ENCODE data around the gene JUNB. TPM values are rescaled to one million over a fixed set of nuclear protein-coding genes. Genes with fewer than 3 reads are reported as not detected.

Gene JUNB
- total and polyA plus RNA-seq, 2 experiments from 2014 or later: 95.1 to 195 TPM

DNA sequence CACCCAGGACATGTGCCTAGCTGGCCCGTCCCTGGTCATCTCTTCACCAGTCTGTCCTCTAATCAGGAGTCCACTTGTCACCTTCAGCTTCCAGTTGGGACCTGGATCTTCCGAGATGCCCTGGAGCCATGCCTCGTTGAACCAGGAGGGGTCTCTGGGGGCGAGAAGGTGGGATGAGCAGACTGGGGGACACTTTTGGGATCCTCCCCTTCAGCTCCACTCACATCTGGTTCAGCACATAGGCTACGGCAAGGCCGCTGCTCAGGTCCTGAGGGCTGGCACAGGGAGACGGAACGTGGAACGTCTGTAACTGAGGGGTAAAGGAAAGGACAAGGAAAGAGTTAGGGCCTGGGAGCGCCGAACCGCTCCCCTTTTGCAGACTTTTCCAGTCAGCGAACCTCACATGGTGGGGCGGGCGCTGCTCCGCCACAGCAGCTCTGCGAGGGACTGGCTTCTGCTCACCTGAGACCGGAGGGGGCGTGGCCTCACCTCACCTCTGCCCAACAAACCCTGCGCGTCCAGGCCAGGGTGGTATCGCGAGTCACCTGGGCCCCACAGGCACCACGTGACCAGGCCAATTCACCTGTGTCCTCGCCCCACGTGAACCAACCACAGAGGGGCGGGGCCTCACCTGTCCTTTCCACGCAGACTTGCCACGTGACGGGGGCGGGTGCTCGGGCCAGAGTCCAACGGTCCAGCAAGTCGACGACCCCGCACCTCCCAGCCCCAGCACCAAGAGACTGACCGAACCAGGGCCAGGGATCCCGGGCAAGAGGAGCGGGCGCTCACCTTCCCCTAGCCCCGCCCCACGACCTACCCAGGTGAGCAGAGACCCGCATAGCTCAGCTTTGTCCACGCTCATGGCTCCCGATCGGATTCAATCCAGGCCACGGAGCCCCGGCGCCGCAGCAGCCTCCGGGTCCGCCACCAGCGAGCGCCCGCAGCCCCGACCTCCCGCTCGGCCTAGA, 16.4 kb upstream of the JUNB start, which contains the start of gene HOOK2:
TSS of gene HOOK2 (minus strand) at position 965 of the 968 bp plus-strand sequence. CDS start at position 862, 103 bp downstream.
- Histone ChIP-seq H3K27ac (peak within 1 kb of the TSS; percentile 47), H3K4me3 (peak within 1 kb of the TSS; percentile 78), H3K9me3 (ENCODE audit: low read depth) (no peaks in the 10 kb centered on the region), H3K79me2 (ENCODE audit: insufficient read depth) (no peaks in the 10 kb centered on the region), H3F3A (ENCODE audit: insufficient read depth) (peaks cover 30% of the 10 kb centered on the region), H3K9ac (peak within 1 kb of the TSS; percentile 79), H2AFZ (peak within 1 kb of the TSS; percentile 84), H3K4me2 (ENCODE audit: unreplicated experiment) (peak within 1 kb of the TSS; percentile 71), H3K9me2 (ENCODE audit: insufficient read depth) (no peaks in the 10 kb centered on the region), H4K20me1 (ENCODE audit: insufficient read depth) (no peaks in the 10 kb centered on the region), H3K36me3 (ENCODE audit: low read depth) (no peaks in the 10 kb centered on the region), H3K4me1 (ENCODE audit: insufficient read depth) (peaks cover 17% of the 10 kb centered on the region), H3K27me3 (replicated peaks; ENCODE audit: insufficient read depth) (no peaks in the 10 kb centered on the region)
- TF ChIP-seq EZH2phosphoT487 (IDR thresholded peaks at IDR 0.05; ENCODE audit: insufficient read depth, low read depth) (no peak), EZH2 (IDR thresholded peaks at IDR 0.05; ENCODE audit: insufficient read depth, poor library complexity, severe bottlenecking) (no peak)
- DNase-seq: no peak
- 20 to 21% methylated on average over 47 to 48 of the region's 58 CpGs for WGBS, 2 experiments (ENCODE audit: low coverage in 1 of 2, low lambda C conversion rate in 2 of 2, missing lambda C conversion rate in 2 of 2)
- in situ Hi-C loops (cut with MboI): no loop called here

DNA sequence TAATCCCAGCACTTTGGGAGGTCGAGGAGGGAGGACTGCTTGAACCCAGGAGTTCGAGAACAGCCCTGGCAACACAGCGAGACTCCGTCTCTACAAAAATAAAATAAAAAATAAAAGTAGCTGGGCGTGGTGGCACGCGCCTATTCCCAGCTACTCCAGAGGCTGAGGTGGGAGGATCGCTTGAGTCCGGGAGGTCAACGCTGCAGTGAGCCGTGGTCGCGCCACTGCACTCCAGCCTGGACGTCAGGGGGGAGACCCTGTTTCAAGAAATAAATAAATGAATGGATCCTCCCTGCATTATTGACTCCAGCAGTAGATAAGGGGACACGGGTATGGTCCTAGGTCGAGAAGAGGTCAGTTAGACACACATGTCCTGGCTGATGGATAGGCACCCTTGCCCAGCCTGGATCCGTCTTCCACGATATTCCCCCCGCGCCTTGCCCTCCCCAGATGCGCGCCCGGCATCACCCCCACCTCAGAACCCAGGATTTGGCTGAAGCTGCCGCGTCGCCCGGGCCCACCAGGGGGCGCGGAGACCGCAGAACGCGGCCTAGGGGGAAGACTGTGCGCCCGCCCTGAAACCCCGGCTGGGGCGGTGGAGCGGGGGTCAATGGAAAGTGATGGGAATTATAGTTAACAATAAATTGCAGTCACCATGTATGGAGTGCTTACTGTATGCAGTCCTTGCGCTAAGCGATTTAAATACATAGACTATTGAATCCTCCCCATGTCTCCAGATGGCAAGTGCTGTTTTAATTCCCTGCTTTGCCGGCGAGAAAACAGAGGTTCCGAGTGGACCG, 13.9 kb upstream of the JUNB start:
- DNase-seq: peak; percentile 87
- 6 to 7% methylated on average over 43 of the region's 43 CpGs for WGBS, 2 experiments (ENCODE audit: low coverage in 1 of 2, low lambda C conversion rate in 2 of 2, missing lambda C conversion rate in 2 of 2)
- peak overlapping the region; percentile 96 for H3K27ac ChIP-seq
- no peaks in the 10 kb centered on the region for H3K36me3 ChIP-seq (ENCODE audit: low read depth)
- peak overlapping the region; percentile 94 for H3K4me2 ChIP-seq (ENCODE audit: unreplicated experiment)
- peaks cover 18% of the 10 kb centered on the region for H3K4me1 ChIP-seq (ENCODE audit: insufficient read depth)
- no peaks in the 10 kb centered on the region for H3K27me3 ChIP-seq (replicated peaks; ENCODE audit: insufficient read depth)
- H4K20me1 ChIP-seq (ENCODE audit: insufficient read depth): no peaks in the 10 kb centered on the region
- H3K9me2 ChIP-seq (ENCODE audit: insufficient read depth): no peaks in the 10 kb centered on the region
- no peaks in the 10 kb centered on the region for H3K79me2 ChIP-seq (ENCODE audit: insufficient read depth)
- H3K4me3 ChIP-seq: peak overlapping the region; percentile 77
- in situ Hi-C loops (cut with MboI): no loop called here
- peak overlapping the region; percentile 89 for H3K9ac ChIP-seq
- TF ChIP-seq EZH2 (IDR thresholded peaks at IDR 0.05; ENCODE audit: insufficient read depth, poor library complexity, severe bottlenecking): no peak
- no peak for TF ChIP-seq EZH2phosphoT487 (IDR thresholded peaks at IDR 0.05; ENCODE audit: insufficient read depth, low read depth)
- H3K9me3 ChIP-seq (ENCODE audit: low read depth): no peaks in the 10 kb centered on the region
- H3F3A ChIP-seq (ENCODE audit: insufficient read depth): peaks cover 41% of the 10 kb centered on the region
- peak overlapping the region; percentile 81 for H2AFZ ChIP-seq

DNA sequence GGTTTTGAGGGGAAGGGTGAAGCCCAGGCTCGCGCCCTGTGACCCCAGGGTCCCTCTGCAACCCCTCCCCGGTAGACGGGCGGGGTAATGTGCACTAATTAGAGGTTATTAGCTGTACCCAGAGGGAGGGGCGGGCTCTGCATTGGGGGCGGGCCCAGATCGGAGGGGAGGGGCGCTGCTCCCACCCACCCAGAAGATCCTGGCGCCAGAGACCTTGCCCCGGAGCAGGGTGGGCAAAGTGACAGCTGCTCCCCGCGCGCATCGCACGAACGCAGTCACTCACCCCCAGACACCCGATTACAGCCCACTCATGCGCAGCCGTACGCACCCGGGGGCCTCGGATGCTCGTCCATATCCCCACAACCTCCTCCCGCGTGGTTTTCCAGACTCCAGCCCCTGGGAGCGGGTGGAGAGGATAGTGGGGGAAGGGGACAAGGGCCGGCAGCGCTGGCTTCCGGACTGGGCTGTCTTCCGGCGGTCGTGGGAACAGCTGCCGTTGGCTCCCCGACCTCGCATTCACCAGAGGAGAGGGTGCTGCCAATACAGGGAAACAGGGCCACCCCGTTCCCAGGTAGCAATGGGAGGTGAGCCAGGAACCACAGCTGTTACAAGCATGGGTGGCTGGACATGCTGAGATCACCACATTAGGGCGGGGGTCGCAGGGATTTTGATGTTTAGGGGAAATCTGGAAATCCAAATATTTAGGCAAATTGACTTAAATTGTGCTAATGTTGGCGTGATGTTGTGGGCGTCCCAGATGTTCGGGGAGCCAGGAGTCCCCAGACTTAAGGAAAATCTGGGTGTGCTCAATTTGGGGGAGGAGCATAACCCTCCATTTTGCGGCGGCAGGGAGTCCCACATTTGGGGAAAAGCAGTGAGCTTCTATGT, 13.0 kb upstream of the JUNB start:
- peak overlapping the region; percentile 77 for H3K4me3 ChIP-seq
- H3K9ac ChIP-seq: peak overlapping the region; percentile 89
- 1% methylated on average over 37 to 42 of the region's 44 CpGs for WGBS, 2 experiments (ENCODE audit: low coverage in 1 of 2, low lambda C conversion rate in 2 of 2, missing lambda C conversion rate in 2 of 2)
- H3K27me3 ChIP-seq (replicated peaks; ENCODE audit: insufficient read depth): no peaks in the 10 kb centered on the region
- TF ChIP-seq EZH2 (IDR thresholded peaks at IDR 0.05; ENCODE audit: insufficient read depth, poor library complexity, severe bottlenecking) (no peak), EZH2phosphoT487 (IDR thresholded peaks at IDR 0.05; ENCODE audit: insufficient read depth, low read depth) (no peak)
- H3K36me3 ChIP-seq (ENCODE audit: low read depth): no peaks in the 10 kb centered on the region
- no peaks in the 10 kb centered on the region for H4K20me1 ChIP-seq (ENCODE audit: insufficient read depth)
- H3F3A ChIP-seq (ENCODE audit: insufficient read depth): peaks cover 41% of the 10 kb centered on the region
- H3K9me3 ChIP-seq (ENCODE audit: low read depth): no peaks in the 10 kb centered on the region
- peak overlapping the region; percentile 81 for H2AFZ ChIP-seq
- peaks cover 18% of the 10 kb centered on the region for H3K4me1 ChIP-seq (ENCODE audit: insufficient read depth)
- H3K4me2 ChIP-seq (ENCODE audit: unreplicated experiment): peak overlapping the region; percentile 94
- DNase-seq: peak; percentile 88
- in situ Hi-C loops (cut with MboI): no loop called here
- H3K9me2 ChIP-seq (ENCODE audit: insufficient read depth): no peaks in the 10 kb centered on the region
- peak overlapping the region; percentile 96 for H3K27ac ChIP-seq
- no peaks in the 10 kb centered on the region for H3K79me2 ChIP-seq (ENCODE audit: insufficient read depth)

DNA sequence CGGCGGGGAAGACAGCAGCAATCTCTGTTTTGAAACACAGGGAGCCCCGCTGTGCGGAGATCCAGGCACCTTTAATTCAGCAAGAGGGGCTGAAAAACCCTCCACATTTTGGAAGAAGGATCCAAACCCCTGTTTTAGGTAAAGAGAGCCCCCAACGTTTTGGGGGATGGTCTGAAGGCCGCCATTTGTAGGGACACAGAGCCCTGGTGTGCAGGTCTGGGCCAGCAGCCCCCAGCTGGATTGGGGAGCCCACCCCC, 12.5 kb upstream of the JUNB start:
- no peaks in the 10 kb centered on the region for H3K79me2 ChIP-seq (ENCODE audit: insufficient read depth)
- H3K9me2 ChIP-seq (ENCODE audit: insufficient read depth): no peaks in the 10 kb centered on the region
- H3K9me3 ChIP-seq (ENCODE audit: low read depth): no peaks in the 10 kb centered on the region
- H3K9ac ChIP-seq: peak overlapping the region; percentile 89
- H3K36me3 ChIP-seq (ENCODE audit: low read depth): no peaks in the 10 kb centered on the region
- peak overlapping the region; percentile 96 for H3K27ac ChIP-seq
- in situ Hi-C loops (cut with MboI): no loop called here
- H3K4me2 ChIP-seq (ENCODE audit: unreplicated experiment): peak overlapping the region; percentile 94
- TF ChIP-seq EZH2phosphoT487 (IDR thresholded peaks at IDR 0.05; ENCODE audit: insufficient read depth, low read depth) (no peak), EZH2 (IDR thresholded peaks at IDR 0.05; ENCODE audit: insufficient read depth, poor library complexity, severe bottlenecking) (no peak)
- no peaks in the 10 kb centered on the region for H4K20me1 ChIP-seq (ENCODE audit: insufficient read depth)
- peak overlapping the region; percentile 81 for H2AFZ ChIP-seq
- peaks cover 20% of the 10 kb centered on the region for H3K4me1 ChIP-seq (ENCODE audit: insufficient read depth)
- peaks cover 36% of the 10 kb centered on the region for H3F3A ChIP-seq (ENCODE audit: insufficient read depth)
- H3K4me3 ChIP-seq: peak overlapping the region; percentile 77
- 2 to 6% methylated on average over 6 of the region's 6 CpGs for WGBS, 2 experiments (ENCODE audit: low coverage in 1 of 2, low lambda C conversion rate in 2 of 2, missing lambda C conversion rate in 2 of 2)
- no peaks in the 10 kb centered on the region for H3K27me3 ChIP-seq (replicated peaks; ENCODE audit: insufficient read depth)
- DNase-seq: no peak

All from GM23248 (cell line).